HFF-Myc (cell line): ENCODE data around the gene MBNL1.

Experiments
- DNase-seq: peaks from one replicate; pipeline ENCODE4 v3.0.0-alpha.2; 2011; ENCODE audit warnings: low read depth; ENCODE audit errors: extremely low read depth
- H3K4me3 ChIP-seq: replicated peaks from 2 replicates; pipeline ENCODE4 v1.5.1; 2011; ENCODE audit warnings: low read depth, mild to moderate bottlenecking, control low read depth, low read length
- TF ChIP-seq, protein P1 (sequence below): IDR thresholded peaks from 2 replicates; pipeline ENCODE4 v1.5.1; 2012; ENCODE audit warnings: mild to moderate bottlenecking, low read depth, low read length, control low read depth; ENCODE audit errors: missing control alignments

MBNL1 gene

DNA sequence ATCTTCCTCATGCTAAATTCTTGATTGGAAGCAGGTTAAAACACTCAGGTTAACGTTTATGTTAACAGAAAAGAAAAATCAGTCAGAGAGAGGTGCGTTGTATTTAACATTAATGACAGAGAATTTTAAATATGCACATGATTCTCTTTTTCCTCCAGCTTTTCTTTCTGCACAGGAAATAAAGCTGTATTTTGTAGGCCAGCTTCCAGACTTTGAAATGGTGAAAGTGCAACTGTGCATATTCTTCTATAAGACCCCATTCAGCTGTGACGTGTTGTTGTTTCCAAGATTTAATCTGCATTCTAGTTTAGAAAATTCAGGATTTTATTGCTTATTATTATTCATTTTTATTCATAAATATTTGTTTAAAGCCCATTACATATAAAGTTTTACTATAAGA is 11.8 kb downstream of the MBNL1 start:
- no peak for DNase-seq
- H3K4me3 ChIP-seq, result no peak overlapping the region
- TF ChIP-seq, protein P1, sequence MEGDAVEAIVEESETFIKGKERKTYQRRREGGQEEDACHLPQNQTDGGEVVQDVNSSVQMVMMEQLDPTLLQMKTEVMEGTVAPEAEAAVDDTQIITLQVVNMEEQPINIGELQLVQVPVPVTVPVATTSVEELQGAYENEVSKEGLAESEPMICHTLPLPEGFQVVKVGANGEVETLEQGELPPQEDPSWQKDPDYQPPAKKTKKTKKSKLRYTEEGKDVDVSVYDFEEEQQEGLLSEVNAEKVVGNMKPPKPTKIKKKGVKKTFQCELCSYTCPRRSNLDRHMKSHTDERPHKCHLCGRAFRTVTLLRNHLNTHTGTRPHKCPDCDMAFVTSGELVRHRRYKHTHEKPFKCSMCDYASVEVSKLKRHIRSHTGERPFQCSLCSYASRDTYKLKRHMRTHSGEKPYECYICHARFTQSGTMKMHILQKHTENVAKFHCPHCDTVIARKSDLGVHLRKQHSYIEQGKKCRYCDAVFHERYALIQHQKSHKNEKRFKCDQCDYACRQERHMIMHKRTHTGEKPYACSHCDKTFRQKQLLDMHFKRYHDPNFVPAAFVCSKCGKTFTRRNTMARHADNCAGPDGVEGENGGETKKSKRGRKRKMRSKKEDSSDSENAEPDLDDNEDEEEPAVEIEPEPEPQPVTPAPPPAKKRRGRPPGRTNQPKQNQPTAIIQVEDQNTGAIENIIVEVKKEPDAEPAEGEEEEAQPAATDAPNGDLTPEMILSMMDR, result no peak

DNA sequence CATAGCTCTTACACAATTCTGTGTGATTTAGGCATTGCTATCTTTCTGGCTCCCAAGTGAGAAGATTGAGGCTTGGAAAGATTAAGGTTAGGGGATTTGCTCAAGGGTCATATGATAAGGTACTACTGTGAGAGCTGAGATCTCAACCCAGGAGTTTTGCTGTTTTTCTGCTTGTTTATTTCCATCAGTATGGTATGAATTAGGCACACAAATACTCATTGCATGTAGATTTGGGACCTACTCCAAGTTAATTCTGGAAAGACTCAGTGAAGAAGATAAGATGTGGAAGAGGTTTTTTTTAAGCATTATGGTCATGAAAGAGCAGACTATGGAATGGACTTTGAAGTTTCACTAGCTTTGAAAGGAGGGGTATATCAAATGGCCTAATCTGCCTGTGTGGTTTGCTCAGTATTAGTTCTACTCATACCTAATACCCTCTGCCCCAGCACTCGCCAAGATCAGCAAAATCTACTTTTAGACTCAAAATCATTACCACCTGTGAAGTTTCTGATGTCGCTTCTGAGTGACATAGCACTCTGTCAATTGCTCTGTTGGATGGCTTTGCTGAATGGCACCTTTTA is 12.5 kb downstream of the MBNL1 start:
- TF ChIP-seq, protein P1, result no peak
- no peak for DNase-seq
- no peak overlapping the region for H3K4me3 ChIP-seq

DNA sequence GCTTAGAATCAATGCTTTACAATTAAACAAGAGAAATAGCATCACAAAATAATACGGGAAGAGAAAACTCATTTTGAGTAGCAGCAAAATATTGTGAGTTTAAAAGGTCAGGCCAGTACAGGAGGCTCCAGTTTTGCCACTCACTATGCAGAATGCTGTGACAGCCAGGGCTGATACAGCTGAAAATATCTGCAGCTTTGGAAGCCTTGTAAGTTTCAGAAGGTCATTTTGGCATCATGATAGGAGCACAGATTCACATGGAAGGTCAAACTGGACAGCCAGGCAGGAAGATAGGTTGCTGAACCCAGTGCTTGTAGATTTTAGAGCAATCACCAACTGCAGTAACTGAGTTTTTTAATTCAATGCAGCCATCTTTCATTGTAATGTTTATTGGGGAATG is 14.1 kb downstream of the MBNL1 start:
- no peak for DNase-seq
- no peak overlapping the region for H3K4me3 ChIP-seq
- TF ChIP-seq, protein P1, result no peak

DNA sequence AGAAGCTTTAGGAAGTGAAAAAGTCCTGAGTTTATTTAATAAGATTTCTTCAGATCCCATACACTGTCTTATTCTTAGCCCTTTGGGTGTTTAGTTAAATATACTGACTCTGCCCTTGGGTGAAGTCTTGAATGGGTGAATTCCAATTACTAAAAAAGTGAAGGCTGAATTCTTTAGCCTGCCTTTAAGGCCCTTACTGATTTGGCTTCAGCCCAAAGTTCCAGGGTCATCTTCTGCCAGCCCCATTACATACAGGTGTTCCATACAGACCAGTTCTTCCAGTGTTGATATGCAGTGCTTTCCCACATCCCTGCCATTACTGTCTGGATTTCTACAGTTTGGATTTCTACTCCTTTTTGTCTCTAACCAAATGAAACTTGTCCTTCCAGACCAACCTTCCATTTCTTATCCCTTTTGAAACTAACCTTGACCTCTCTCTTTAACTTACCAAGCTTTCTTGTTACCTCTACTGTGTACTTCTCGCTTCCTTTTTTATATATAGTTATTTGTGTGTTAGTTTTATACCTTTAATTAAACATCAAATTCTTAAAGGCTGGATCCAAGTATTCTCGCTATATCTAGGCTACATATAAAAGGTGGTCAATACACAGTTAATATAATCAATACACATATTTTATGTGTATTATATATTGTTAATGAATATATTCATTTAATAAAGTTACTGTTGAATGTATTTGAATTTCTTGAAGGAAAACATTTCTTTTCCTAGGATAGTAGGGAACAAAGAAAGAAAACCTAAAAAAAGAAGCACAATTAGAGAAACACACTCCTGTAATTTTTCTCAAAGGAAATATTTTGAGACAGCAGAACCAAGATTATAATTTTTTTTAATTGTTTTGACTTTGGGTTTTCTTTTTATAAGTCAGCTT is 15.0 kb downstream of the MBNL1 start:
- TF ChIP-seq, protein P1, result no peak
- H3K4me3 ChIP-seq, result no peak overlapping the region

DNA sequence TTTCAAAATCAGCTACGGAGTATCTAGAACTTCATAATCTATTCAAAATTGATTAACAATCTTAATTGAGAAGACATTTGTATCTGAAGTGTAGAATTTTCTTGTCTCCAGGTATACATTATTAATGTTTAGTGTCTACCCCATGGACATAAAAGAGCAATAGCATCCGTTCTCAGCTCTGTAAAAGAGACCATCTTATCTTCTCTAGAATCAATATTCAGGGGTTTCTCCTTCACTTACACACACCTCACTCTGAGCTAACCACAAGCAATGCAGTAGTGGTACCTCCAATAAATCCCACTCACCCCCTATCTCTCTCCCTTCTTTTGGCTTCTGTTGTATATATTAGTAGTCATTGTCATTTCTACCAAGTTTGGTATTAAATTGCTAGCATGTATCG is 16.2 kb downstream of the MBNL1 start:
- no peak for DNase-seq
- TF ChIP-seq, protein P1, result no peak
- no peak overlapping the region for H3K4me3 ChIP-seq

More for the DNA sequence above, 15.0 kb downstream of the MBNL1 start:
- no peak for DNase-seq

DNA sequence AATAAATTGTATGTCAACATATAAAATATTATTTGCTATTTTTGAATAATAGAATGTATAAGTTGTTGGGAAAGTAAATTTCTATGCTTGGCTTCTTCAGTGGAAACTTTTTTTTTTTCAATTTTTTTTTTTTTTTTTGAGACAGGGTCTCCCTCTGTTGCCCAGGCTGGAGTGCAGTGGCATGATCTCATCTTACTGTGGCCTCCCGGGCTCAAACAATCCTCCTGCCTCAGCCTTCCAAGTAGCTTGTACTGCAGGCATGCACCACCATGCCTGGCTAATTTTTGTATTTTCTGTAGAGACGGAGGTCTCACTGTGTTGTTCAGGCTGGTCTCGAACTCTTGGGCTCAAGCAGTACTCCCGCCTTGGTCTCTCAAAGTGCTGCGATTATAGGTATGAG is 16.8 kb downstream of the MBNL1 start:
- TF ChIP-seq, protein P1, result no peak
- no peak for DNase-seq

More for the DNA sequence above, 16.8 kb downstream of the MBNL1 start:
- no peak overlapping the region for H3K4me3 ChIP-seq
